Hepatocyte (in vitro differentiated cells): ENCODE measurements around the gene CD79B. TPM values are rescaled to one million over a fixed set of nuclear protein-coding genes. Genes with fewer than 3 reads are reported as not detected.

Experiments
- DNase-seq: peaks from one replicate; pipeline ENCODE4 v3.0.0-alpha.2; 2016; ENCODE audit warnings: low spot score
- H2AFZ ChIP-seq: fragments of 200-600 bp; sonication (generic); 2 replicates; pipeline ENCODE4 v1.6.0; 2016; ENCODE audit warnings: antibody characterized with exemption, mild to moderate bottlenecking
- H3K27ac ChIP-seq: fragments of 200-600 bp; sonication (generic); 2 replicates; pipeline ENCODE4 v1.5.1; 2016; ENCODE audit warnings: mild to moderate bottlenecking
- H3K27me3 ChIP-seq: fragments of 200-600 bp; sonication (generic); 2 replicates; pipeline ENCODE4 v1.6.1; 2016
- H3K36me3 ChIP-seq: fragments of 200-600 bp; sonication (generic); replicated peaks from 2 replicates; pipeline ENCODE4 v1.5.1; 2016; ENCODE audit warnings: low read depth; ENCODE audit not compliant: insufficient read depth
- H3K4me1 ChIP-seq: fragments of 200-600 bp; sonication (generic); 2 replicates; pipeline ENCODE4 v1.5.1; 2016; ENCODE audit warnings: mild to moderate bottlenecking, moderate library complexity; ENCODE audit not compliant: insufficient read depth
- H3K4me2 ChIP-seq: fragments of 200-600 bp; sonication (generic); 2 replicates; pipeline ENCODE4 v1.6.0; 2016
- H3K4me3 ChIP-seq: fragments of 200-600 bp; sonication (generic); 2 replicates; pipeline ENCODE4 v1.5.1; 2016; ENCODE audit warnings: mild to moderate bottlenecking
- H3K79me2 ChIP-seq: fragments of 200-600 bp; sonication (generic); 2 replicates; pipeline ENCODE4 v1.6.0; 2017; ENCODE audit warnings: mild to moderate bottlenecking
- H3K9me2 ChIP-seq: fragments of 200-600 bp; sonication (generic); replicated peaks from 2 replicates; pipeline ENCODE4 v1.6.0; 2017; ENCODE audit warnings: mild to moderate bottlenecking; ENCODE audit not compliant: insufficient read depth
- H3K9me3 ChIP-seq: fragments of 200-600 bp; sonication (generic); 2 replicates; pipeline ENCODE4 v1.5.1; 2016; ENCODE audit warnings: low read depth, mild to moderate bottlenecking
- H4K20me1 ChIP-seq: fragments of 200-600 bp; sonication (generic); 2 replicates; pipeline ENCODE4 v1.6.0; 2016; ENCODE audit warnings: mild to moderate bottlenecking; ENCODE audit not compliant: insufficient read depth, poor library complexity, severe bottlenecking
- EZH2 ChIP-seq: fragments of 200-600 bp; sonication (generic); IDR thresholded peaks from 2 replicates; pipeline ENCODE4 v1.6.1; 2016; ENCODE audit warnings: antibody characterized with exemption, mild to moderate bottlenecking, borderline replicate concordance
- EZH2phosphoT487 ChIP-seq: fragments of 200-600 bp; sonication (generic); IDR thresholded peaks from one replicate; pipeline ENCODE4 v1.6.1; 2018; ENCODE audit warnings: antibody characterized with exemption, mild to moderate bottlenecking, low read depth, moderate library complexity; ENCODE audit not compliant: unreplicated experiment, severe bottlenecking
- WGBS: methylation state at CpG from one replicate; pipeline ENCODE4 v1.1.6; 2016; ENCODE audit warnings: low lambda C conversion rate; ENCODE audit errors: missing lambda C conversion rate; 5-methylcytosine and 5-hydroxymethylcytosine counted together
- polyA plus RNA-seq: library from polyadenylated mRNA; unstranded; fragments of >200 nt; fragmentation: Nextera tagmentation; extraction: Ambion mirVana; gene quantifications from 2 replicates; pipeline ENCODE4 v1.2.1, GENCODE V29; 2016
- total RNA-seq: library from RNA; depleted of rRNA; stranded (reverse); fragments of >200 nt; gene quantifications from 2 replicates; pipeline ENCODE4 v1.2.3, GENCODE V29; 2014
- TF ChIP-seq, protein P1 (sequence below): fragments of 200-600 bp; sonication (generic); IDR thresholded peaks from 2 replicates; pipeline ENCODE4 v1.5.1; 2016; ENCODE audit warnings: antibody characterized with exemption, mild to moderate bottlenecking; ENCODE audit not compliant: poor library complexity

The CD79B gene
- total and polyA plus RNA-seq, 2 experiments from 2014 or later: 0.57 to 1.2 TPM

- Histone ChIP-seq H3K4me2 (no peak overlapping the region), H3K9me3 (no peaks in the 10 kb centered on the region), H3K36me3 (no peaks in the 10 kb centered on the region), H3K79me2 (no peaks in the 10 kb centered on the region), H3K27ac (no peak overlapping the region), H3K4me3 (no peak overlapping the region), H2AFZ (no peak overlapping the region), H4K20me1 (no peaks in the 10 kb centered on the region), H3K4me1 (no peaks in the 10 kb centered on the region), H3K9me2 (no peaks in the 10 kb centered on the region), H3K27me3 (peaks cover 9% of the 10 kb centered on the region)
- 92% methylated on average over 6 of the region's 6 CpGs for WGBS
- no peak for DNase-seq
- TF ChIP-seq EZH2 (no peak), EZH2phosphoT487 (no peak)
- TF ChIP-seq, protein P1, sequence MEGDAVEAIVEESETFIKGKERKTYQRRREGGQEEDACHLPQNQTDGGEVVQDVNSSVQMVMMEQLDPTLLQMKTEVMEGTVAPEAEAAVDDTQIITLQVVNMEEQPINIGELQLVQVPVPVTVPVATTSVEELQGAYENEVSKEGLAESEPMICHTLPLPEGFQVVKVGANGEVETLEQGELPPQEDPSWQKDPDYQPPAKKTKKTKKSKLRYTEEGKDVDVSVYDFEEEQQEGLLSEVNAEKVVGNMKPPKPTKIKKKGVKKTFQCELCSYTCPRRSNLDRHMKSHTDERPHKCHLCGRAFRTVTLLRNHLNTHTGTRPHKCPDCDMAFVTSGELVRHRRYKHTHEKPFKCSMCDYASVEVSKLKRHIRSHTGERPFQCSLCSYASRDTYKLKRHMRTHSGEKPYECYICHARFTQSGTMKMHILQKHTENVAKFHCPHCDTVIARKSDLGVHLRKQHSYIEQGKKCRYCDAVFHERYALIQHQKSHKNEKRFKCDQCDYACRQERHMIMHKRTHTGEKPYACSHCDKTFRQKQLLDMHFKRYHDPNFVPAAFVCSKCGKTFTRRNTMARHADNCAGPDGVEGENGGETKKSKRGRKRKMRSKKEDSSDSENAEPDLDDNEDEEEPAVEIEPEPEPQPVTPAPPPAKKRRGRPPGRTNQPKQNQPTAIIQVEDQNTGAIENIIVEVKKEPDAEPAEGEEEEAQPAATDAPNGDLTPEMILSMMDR: no peak
Observed at GRCh38 chr17:63973247-63973646, 41.1 kb upstream of the CD79B start.

- no peak for DNase-seq
- TF ChIP-seq EZH2phosphoT487: no peak
- TF ChIP-seq EZH2: no peak
- H4K20me1 ChIP-seq: no peaks in the 10 kb centered on the region
- H3K27me3 ChIP-seq: peaks cover 9% of the 10 kb centered on the region
- no peaks in the 10 kb centered on the region for H3K9me2 ChIP-seq
- H3K4me3 ChIP-seq: no peak within 1 kb of the TSS
- H3K9me3 ChIP-seq: no peaks in the 10 kb centered on the region
- no peak within 1 kb of the TSS for H3K4me2 ChIP-seq
- 96% methylated on average over 14 of the region's 14 CpGs for WGBS
- no peaks in the 10 kb centered on the region for H3K4me1 ChIP-seq
- H3K27ac ChIP-seq: no peak within 1 kb of the TSS
- H2AFZ ChIP-seq: no peak within 1 kb of the TSS
- H3K79me2 ChIP-seq: no peaks in the 10 kb centered on the region
- H3K36me3 ChIP-seq: no peaks in the 10 kb centered on the region
Observed at GRCh38 chr17:63972796-63973195, 40.7 kb upstream of the CD79B start, which contains the start of gene SCN4A. Gene SCN4A (minus strand): TSS chr17:63972918. CDS start chr17:63972841, 77 bp downstream.

DNA sequence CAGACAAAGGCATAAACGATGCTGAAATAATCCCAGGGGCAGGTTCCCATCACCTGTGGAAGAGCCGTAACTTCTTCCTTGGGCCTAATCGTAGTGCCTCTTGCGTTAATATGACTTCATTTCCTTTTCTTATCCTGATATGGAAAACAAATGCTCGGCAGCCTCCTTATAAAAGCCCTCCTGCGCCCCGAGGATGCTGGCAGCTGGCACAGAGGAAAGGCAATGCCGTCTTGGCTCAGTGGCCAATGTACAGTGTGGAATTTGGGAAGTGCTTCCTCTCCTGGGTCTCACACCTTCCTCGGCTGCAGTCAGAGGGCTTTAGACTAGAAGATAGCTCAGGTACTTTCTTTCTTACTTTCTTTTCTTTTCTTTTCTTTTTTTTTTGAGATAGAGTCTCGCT, 37.1 kb upstream of the CD79B start:
- 81% methylated on average over 10 of the region's 10 CpGs for WGBS

DNA sequence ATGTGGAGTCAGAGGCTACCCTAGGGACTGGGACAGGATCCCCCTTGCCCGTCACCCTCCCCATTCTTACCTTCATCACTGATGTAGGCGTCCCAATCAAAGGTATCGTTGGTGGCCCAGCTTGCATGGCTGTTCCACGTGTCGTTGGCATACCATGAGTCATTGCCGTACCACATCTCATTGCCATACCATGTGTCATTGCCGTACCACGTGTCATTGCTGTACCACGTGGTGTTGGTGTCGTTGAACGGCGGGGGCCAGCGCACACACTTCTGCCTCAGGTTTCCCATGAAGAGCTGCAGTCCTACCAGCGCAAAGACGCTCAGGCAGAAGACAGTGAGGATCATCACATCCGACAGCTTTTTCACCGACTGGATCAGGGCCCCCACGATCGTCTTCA, 35.8 kb upstream of the CD79B start:
- WGBS: 96% methylated on average over 19 of the region's 19 CpGs
- H2AFZ ChIP-seq: no peak overlapping the region

More for the DNA sequence above, 37.1 kb upstream of the CD79B start:
- no peaks in the 10 kb centered on the region for H3K27me3 ChIP-seq
- no peaks in the 10 kb centered on the region for H4K20me1 ChIP-seq
- no peak overlapping the region for H3K27ac ChIP-seq
- H2AFZ ChIP-seq: no peak overlapping the region
- TF ChIP-seq EZH2phosphoT487: no peak
- no peak for TF ChIP-seq EZH2
- TF ChIP-seq, protein P1: no peak
- no peak overlapping the region for H3K4me2 ChIP-seq
- no peaks in the 10 kb centered on the region for H3K36me3 ChIP-seq
- no peaks in the 10 kb centered on the region for H3K9me3 ChIP-seq
- H3K9me2 ChIP-seq: no peaks in the 10 kb centered on the region
- no peaks in the 10 kb centered on the region for H3K4me1 ChIP-seq
- DNase-seq: no peak
- H3K79me2 ChIP-seq: no peaks in the 10 kb centered on the region
- H3K4me3 ChIP-seq: no peak overlapping the region

More for the DNA sequence above, 35.8 kb upstream of the CD79B start:
- Histone ChIP-seq H3K27ac (no peak overlapping the region), H3K9me2 (no peaks in the 10 kb centered on the region), H3K9me3 (no peaks in the 10 kb centered on the region), H3K4me1 (no peaks in the 10 kb centered on the region), H3K4me3 (no peak overlapping the region), H3K4me2 (no peak overlapping the region), H4K20me1 (no peaks in the 10 kb centered on the region), H3K27me3 (no peaks in the 10 kb centered on the region), H3K36me3 (no peaks in the 10 kb centered on the region), H3K79me2 (no peaks in the 10 kb centered on the region)
- TF ChIP-seq EZH2phosphoT487 (no peak), EZH2 (no peak)
- TF ChIP-seq, protein P1: no peak
- no peak for DNase-seq
